ENCODE measurements around the gene TRPM1.

TRPM1 gene

DNA sequence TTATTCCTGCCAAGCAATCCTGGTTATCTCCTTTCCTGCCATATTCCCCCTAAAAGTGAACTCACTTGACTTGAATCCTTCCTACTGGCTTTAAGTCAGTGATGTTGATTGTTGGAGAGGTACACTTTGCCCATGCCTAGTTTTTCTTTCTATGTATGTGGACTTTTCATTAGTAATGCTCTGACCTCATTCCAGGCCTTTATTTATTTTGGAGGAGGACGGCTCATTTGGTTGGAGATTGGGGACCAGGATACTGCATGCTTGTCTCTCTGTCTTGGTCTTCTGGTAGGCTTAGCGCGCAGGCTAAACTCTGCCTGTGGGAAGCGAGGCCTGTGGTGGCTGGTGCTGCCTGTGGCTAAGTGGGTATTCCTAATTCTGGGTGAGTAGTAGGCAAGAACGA is 81.0 kb downstream of the TRPM1 start:
- no peak for DNase-seq (ENCODE audit: low read depth, low spot score)

DNA sequence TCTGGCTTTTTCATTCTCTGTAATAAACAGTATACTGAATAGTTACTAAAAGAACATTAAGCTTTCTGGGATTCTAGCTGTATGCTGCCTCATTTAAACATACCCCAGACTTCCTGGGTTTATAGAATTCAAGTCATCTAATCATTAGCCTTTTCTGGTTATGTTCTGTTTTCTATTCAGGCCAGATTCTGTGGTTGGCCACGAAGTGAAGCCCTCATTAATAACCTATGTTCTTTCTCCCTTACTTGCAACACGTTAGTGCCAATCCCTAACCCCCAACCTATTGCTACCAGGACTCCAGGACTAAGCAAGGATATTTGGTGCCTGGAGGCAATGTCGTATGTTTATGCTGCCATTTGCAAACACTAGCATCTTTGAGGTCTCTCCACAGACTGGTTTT is 81.5 kb downstream of the TRPM1 start:
- DNase-seq (ENCODE audit: low read depth, low spot score): no peak

- no peak for DNase-seq (ENCODE audit: low read depth, low spot score)
Observed at GRCh38 chr15:31017311-31017710, 84.2 kb downstream of the TRPM1 start.

DNA sequence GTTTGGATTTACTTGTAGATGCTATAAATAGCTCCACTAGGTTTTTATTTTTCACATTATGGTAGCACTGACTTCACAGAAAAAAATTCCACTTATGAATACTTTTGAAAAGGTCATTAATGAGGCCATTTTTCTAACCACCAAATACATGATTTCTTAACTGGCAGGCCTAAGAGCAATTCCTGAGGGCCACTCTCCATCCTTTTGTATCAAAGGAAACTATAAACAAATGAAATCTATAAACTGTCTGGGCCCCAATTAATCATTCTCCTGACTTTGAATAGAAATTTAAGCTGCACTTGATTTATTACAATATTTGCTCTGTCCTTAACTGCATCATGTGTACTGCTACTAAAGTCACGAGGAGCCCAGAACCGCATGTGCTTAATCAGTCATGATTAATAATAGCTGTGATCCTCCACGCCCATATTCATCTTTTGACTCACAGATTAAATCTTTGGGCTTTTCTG is 85.0 kb downstream of the TRPM1 start:
- DNase-seq (ENCODE audit: low read depth, low spot score): no peak

DNA sequence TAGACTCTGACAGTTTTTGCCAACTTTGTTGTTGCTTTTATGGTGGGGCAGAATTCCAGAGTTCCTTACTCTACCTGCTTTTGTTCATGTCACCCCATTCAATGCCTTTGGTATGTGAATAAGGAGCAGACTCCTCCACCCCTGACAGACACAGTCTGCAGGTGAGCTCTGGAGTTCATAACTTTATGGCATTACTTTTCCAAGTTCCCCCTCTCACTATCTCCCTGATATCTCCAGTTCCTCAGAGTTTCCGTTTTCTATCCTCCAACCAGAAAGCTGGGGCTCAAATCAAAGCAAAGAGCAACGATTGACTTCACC is 87.0 kb downstream of the TRPM1 start:
- no peak for DNase-seq (ENCODE audit: low read depth, low spot score)

GRCh38 chr15:31013863-31014607 is 87.5 kb downstream of the TRPM1 start:
- no peak for DNase-seq (ENCODE audit: low read depth, low spot score)

DNA sequence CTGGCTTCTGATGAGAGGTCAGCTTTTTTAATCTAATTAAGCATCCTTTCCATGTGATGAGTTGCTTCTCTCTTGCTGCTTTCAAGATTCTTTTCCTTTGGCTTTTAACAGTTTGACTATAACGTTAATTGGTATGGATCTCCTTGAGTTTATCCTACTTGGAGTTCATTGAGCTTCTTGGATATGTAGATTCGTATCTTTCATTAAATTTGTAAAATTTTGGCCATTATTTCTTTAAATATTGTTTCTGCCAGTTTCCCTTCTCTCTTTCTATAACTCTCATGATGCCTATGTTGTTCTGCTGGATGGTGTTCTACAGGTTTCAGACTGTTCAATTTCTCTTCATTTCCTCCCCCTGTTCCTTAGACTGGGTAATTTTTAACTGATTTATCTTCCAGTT is 89.1 kb downstream of the TRPM1 start:
- DNase-seq (ENCODE audit: low read depth, low spot score): no peak

- DNase-seq (ENCODE audit: low read depth, low spot score): no peak
Observed at GRCh38 chr15:31010036-31010435, 91.5 kb downstream of the TRPM1 start.

DNA sequence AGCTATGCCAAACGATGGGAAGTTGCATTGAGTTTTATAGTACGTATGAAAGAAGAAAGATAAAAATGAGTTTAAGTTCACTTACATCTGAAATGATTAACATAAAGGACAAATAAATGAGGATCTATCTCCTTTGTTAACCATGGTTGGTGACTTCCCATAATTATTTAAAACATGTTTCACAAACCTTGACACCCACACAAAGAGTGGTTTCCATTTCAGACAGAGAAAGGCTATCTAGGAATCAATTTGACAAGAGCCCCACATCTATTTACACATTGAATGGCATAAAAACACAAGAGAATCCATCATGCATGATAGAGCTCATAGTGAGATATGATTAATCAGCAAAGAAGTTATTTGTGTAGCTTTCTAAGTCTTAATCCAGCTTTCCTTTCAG is 95.9 kb downstream of the TRPM1 start:
- no peak for DNase-seq (ENCODE audit: low read depth, low spot score)

DNA sequence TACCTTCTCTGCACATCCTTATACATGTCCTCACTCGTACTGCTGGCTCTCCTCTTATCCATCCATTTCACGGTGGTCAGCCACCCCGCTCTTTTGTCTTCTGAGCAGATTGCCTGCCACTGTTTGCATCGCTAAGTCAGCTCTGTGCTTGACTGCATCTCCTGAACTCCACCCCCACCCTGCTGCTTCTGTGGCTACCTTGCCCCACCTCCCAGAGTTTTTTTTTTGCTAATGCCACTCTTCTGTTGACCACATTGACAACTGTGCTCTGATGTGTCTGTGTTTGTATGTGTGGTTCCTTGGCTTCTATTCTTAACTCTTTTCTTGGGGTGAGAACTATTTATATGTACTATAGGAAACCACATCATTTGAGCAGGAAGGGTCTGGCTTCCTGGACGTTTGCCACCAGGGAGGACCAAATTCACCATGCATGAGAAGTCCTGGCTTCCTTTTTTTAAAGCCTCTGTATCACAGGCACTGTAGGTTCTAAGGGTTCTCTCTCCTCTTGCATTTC is 97.2 kb downstream of the TRPM1 start:
- no peak for DNase-seq (ENCODE audit: low read depth, low spot score)

DNA sequence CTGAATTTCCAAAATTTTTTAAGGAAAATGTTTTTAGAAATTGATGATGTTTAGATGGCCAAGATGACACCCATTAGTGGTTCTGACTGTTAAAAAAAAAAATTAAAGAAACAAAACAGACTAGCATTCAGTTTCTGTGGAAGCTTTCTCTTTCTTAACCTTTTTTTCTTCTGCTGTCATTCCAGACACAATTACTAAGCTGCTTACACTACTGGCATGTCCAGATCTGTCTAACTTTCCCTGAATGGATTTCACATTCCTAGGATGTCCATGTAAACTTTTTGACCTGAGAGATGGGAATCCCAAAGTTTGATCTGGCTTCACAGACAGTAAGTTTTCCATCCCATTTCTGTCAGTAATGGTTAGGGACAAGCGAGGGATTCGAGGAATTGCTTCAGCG is 99.8 kb downstream of the TRPM1 start:
- DNase-seq (ENCODE audit: low read depth, low spot score): no peak

- DNase-seq (ENCODE audit: low read depth, low spot score): no peak
Observed at GRCh38 chr15:30999729-31000128, 101.8 kb downstream of the TRPM1 start.

DNA sequence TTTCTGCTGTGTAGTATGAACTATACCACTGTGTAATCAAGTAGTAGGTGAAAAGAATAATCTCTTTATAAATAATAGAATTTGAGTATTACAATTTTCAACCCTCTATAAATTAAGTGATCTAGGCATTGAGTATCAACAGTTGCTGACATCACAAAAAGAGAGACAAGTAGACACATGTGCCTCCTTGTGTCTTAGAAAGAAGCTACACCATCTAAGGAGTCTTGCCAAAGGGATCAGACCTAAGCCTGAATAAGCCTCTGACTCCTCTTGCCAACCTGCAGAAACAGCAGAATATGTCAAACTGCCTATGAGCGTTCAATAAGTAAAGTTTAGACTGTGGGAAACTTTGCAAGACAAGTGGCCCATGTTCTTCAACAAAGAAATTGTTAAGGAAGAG is 104.3 kb downstream of the TRPM1 start:
- DNase-seq (ENCODE audit: low read depth, low spot score): no peak

DNA sequence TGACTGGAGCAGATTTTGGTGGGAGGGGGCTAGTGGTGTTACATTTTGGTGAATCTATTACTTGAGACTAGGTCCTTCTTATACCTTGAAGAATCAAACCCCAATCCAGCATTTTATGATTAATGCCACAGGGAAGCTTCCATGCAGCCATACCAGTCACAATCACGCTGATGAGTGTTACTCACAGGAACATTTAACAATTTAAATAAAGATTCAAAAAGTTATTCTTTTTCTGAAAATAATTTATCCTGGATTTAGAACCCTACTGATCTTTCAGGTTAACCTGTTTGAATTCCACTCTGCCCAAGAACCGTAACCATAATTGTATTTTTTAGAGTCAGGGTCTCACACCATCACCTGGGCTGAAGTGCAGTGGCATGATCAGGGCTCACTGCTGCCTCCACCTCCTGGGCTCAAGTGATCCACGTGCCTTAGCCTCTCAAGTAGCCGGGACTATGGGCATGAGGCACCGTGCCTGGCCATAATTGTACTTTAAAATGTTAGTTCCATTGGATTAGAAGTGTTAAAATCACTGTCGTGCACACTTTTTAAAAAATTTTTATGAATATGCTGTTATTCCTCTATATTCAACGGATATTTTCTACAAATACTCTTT is 109.2 kb downstream of the TRPM1 start:
- no peak for DNase-seq (ENCODE audit: low read depth, low spot score)

DNA sequence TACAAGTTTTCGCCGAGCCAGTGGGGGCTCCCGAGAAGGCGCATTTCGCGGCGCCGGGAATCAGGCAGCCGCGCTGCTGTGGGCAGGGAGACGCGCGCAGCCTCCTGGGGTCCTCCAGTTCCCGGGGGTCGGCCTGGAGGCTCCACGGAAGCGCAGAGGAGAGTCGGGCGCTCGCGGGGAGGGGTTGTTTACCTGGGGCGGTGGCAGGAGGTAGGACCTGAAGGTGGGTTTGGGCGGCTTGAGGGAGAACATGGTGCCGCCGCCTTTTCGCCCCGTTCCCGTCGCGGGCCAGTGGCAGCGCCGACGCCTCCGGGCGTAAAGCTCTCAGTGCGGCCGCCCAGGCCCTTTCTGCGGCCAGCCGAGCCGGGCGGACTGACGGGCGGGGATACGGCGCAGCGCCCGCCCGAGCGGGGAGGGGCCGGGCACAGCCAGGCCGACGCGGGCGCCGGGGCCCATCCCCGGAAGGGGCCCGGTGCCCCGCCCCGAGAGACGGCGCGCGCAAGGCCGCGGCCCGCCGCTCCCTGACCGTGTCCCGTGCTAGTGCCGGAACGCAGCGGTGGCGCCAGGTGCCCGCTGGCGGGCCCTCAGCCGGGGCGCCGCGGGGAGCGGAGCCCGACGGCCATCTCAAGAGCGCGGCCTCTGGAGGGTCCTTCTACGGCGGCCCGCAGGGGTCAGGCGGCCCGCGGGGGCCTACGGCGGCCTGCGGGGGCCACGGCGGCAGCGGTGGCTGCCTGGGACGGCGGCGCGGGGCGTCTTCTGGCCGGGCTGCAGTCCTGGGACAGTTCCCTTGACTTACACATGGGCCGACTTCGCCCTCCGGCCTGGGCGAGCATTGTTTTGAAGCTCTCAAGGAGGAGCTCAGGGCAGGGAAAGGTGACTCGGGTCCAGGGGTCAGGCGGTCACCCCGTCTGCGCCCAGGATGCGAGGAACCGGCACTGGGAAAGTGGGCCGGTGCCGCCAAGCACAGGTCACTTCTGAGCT is 110.0 kb downstream of the TRPM1 start, which contains the start of gene MTMR10:
Gene MTMR10, minus strand, starts transcription at position 374 of the 981 bp plus-strand sequence. Its CDS starts 122 bp downstream, at position 252.
- peak; percentile 41 for DNase-seq (ENCODE audit: low read depth, low spot score)

DNA sequence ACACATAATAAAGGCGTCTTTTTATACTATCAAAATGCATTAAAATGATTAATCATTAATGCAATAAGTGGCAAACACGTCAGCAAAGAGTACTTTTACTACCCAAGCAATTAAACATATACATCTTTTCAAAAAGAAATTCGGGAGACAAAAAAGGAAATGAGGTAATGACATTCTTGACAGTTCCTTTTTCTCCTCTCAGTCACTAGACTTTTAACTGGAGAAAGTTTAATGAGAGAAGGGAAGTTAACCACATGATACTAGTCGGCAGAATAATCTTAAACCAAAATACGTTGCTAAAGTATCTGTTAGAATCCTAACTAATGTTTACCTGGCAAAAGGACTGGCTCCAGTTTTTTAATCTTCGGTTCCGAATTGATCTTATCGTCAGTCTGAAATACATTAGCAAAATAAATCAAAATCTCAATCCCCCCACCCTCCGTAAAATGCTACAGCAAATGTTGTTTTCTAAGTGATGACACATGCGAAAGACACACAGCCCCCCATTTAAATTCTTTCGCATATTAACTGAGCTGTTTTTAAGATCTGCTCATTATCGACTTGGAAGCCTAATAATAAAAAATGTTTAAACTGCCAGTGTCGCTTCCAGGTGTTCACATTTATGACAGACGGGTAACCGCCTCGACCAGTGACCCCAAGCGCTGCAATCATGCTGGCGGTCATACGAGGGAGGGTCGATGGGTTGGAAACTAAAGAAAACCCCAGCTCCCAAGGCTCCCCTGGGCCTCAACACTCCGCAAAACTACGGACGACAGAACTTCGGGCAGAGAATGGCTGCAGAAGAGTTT is 110.9 kb downstream of the TRPM1 start:
- DNase-seq (ENCODE audit: low read depth, low spot score): no peak

GRCh38 chr15:30990036-30990435 is 111.5 kb downstream of the TRPM1 start:
- DNase-seq (ENCODE audit: low read depth, low spot score): no peak

DNA sequence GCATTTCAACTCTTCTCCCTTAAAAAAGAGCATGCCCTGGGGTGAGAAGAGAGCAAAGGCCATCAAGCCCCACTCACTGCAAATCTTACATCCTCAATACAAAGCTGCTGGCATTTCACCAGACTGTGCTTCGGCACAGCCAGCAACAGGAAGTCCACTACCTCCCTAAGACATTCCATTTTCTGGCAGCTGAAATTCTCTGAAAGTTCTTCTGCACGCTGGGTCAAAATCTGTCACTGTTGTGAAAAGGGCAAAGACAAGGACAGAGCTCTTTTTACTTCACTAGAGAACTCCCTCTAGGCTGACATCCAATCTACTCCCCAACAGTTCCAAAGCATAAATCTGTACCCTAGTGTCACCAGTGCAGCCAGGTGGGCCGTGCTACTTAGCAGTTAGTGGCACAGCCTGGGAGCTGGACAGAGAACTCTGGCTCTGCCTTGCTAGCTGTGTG is 116.4 kb downstream of the TRPM1 start:
- no peak for DNase-seq (ENCODE audit: low read depth, low spot score)

- no peak for DNase-seq (ENCODE audit: low read depth, low spot score)
Observed at GRCh38 chr15:30984542-30984941, 117.0 kb downstream of the TRPM1 start.

DNA sequence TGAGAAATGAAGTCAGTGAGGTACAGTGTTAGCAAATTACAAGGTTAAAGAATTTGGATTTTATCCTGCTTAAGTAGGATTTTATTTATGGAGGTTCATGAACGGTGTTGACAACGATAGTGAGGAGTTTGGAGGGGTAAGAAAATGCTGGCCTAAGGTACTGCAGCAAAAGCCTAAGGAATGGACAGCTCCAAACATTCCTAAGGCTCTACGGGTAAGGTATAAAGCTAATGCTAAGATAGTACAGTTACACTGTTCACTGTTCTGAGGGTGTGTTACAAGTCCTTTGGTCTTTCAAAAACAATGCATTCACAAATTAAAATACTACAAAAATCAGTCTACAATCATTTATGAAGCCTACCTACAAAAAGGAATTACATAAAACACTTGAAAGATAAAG is 117.4 kb downstream of the TRPM1 start:
- no peak for DNase-seq (ENCODE audit: low read depth, low spot score)

- DNase-seq (ENCODE audit: low read depth, low spot score): no peak
Observed at GRCh38 chr15:30979457-30979856, 122.1 kb downstream of the TRPM1 start.

Measured in activated CD4-positive, CD25-positive, alpha-beta regulatory T cell treated with anti-CD3 and anti-CD28 coated beads, Interleukin-2, amount 50 U/mL, for 16 hours (primary cell).